Gastrocnemius medialis (tissue), 4 donors: ENCODE results near the gene C1QTNF7.

Experiments
- POLR2A ChIP-seq, 2 donors: fragments of 450-650 bp; IDR thresholded peaks; one replicate each; pipeline ENCODE4 v1.6.1; 2017; ENCODE audit warnings: antibody characterized with exemption in 2 of 2, mild to moderate bottlenecking in 2 of 2, moderate library complexity in 2 of 2
- TF ChIP-seq, protein P1 (sequence below), 5 experiments: fragments of 450-650 bp in 3 of 5; fragments of 200-600 bp in 2 of 5; sonication (generic) in 2 of 5; IDR thresholded peaks in 4 of 5; conservative IDR thresholded peaks in 1 of 5; 1 replicate in 4 of 5; 2 replicates in 1 of 5; pipeline ENCODE4 v1.5.1; 2016 to 2019; ENCODE audit warnings: antibody characterized with exemption in 5 of 5, mild to moderate bottlenecking in 3 of 5, moderate library complexity in 3 of 5

DNA sequence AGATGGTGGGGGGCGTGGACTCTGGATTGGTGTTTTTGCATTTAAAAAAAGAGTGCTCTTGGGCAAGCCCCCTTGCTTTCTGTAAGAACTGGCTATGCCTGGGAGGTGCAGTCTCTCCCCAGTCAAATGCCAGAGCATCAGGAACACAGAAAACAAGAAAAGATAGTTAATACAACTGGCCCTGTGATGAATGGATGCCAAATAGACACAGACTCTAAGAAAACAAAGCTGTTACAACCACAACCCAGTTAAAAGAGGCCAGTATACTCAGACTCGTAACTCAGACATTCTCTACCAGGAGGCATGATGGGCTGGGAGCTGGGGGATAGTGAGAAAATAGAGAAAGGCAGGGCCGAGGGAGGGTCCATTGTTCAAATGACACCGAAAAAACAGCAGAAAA is 32.5 kb upstream of the C1QTNF7 start:
- TF ChIP-seq POLR2A (IDR thresholded peaks at IDR 0.05): no peak
- TF ChIP-seq, protein P1, sequence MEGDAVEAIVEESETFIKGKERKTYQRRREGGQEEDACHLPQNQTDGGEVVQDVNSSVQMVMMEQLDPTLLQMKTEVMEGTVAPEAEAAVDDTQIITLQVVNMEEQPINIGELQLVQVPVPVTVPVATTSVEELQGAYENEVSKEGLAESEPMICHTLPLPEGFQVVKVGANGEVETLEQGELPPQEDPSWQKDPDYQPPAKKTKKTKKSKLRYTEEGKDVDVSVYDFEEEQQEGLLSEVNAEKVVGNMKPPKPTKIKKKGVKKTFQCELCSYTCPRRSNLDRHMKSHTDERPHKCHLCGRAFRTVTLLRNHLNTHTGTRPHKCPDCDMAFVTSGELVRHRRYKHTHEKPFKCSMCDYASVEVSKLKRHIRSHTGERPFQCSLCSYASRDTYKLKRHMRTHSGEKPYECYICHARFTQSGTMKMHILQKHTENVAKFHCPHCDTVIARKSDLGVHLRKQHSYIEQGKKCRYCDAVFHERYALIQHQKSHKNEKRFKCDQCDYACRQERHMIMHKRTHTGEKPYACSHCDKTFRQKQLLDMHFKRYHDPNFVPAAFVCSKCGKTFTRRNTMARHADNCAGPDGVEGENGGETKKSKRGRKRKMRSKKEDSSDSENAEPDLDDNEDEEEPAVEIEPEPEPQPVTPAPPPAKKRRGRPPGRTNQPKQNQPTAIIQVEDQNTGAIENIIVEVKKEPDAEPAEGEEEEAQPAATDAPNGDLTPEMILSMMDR (IDR thresholded peaks at IDR 0.05 in 4 of 5, conservative IDR thresholded peaks at IDR 0.05 in 1 of 5): no peak
